HepG2 (cell line): ENCODE measurements around the gene USP40. TPM values are rescaled to one million over a fixed set of nuclear protein-coding genes. Genes with fewer than 3 reads are reported as not detected.

Experiments used
- ATAC-seq: fragments of 200-7000 bp; cut with Tn5 transposase; 3 replicates; pipeline ENCODE4 v1.9.1; 2020; ENCODE audit warnings: mild to moderate bottlenecking, moderate library complexity
- BruUV-seq: library from RNA; stranded (reverse); fragments of 400-500 nt; replicated peaks from 2 replicates; lab custom pipeline; 2021; lab: Mats Ljungman, UMichigan
- CTCF ChIA-PET: fragments of 300-600 bp; formaldehyde crosslinking; extraction: SDS; loops from one replicate; lab custom pipeline; 2021; ENCODE audit warnings: low total read pairs, inconsistent platforms, low intra/inter-chr PET ratio; lab: Yijun Ruan, JAX
- POLR2A ChIA-PET: fragments of 350-600 bp; sonication (Branson Sonifier 250); formaldehyde crosslinking; loops from one replicate; lab custom pipeline; 2020; ENCODE audit warnings: antibody characterized with exemption, inconsistent platforms; lab: Yijun Ruan, JAX
- DNase-seq: peaks from one replicate; pipeline ENCODE4 v3.0.0-alpha.2; 2015; ENCODE audit warnings: low spot score
- FAIRE-seq: peaks from 3 replicates; lab custom pipeline; 2011; peaks lifted over from hg19 to GRCh38; lab: Jason Lieb, UNC
- H2AFZ ChIP-seq: one replicate; pipeline ENCODE4 v1.6.1; 2011; ENCODE audit warnings: low read length, inconsistent platforms
- H3K27ac ChIP-seq: fragments of 300-600 bp; 3 replicates; pipeline ENCODE4 v1.8.0; 2011; ENCODE audit warnings: mixed run types, mild to moderate bottlenecking, mixed read lengths, low read length, inconsistent platforms; ENCODE audit not compliant: insufficient read depth; ENCODE audit errors: extremely low read length
- H3K27me3 ChIP-seq, 2 experiments: fragments of 200-600 bp in 1 of 2; 2 replicates in 1 of 2; 3 replicates in 1 of 2; pipeline versions ENCODE4 v1.6.0 to v1.8.0; 2011; ENCODE audit warnings: low read length in 2 of 2, mild to moderate bottlenecking in 2 of 2, moderate library complexity in 2 of 2, inconsistent platforms in 1 of 2; ENCODE audit not compliant: insufficient read depth in 2 of 2, control insufficient read depth in 1 of 2
- H3K36me3 ChIP-seq, 2 experiments: fragments of 200-600 bp in 1 of 2; replicated peaks in 1 of 2; 2 replicates in 1 of 2; 3 replicates in 1 of 2; pipeline versions ENCODE4 v1.5.1 to v1.8.0; 2011; ENCODE audit warnings: low read length in 2 of 2, inconsistent platforms in 1 of 2; ENCODE audit not compliant: insufficient read depth in 2 of 2, control insufficient read depth in 1 of 2
- H3K4me1 ChIP-seq: 2 replicates; pipeline ENCODE4 v1.5.1; 2012; ENCODE audit warnings: low read length, inconsistent platforms; ENCODE audit not compliant: insufficient read depth
- H3K4me2 ChIP-seq: 2 replicates; pipeline ENCODE4 v1.6.0; 2011; ENCODE audit warnings: low read depth, low read length, inconsistent platforms
- H3K4me3 ChIP-seq, 3 experiments: fragments of 200-600 bp in 1 of 3; sonication (generic), shearing (Covaris generic) in 1 of 3; replicated peaks in 1 of 3; 2 replicates each; pipeline ENCODE4 v1.5.1; 2011 to 2016; ENCODE audit warnings: low read length in 3 of 3, inconsistent platforms in 2 of 3, low read depth in 2 of 3, mild to moderate bottlenecking in 2 of 3, control low read depth in 1 of 3, mixed read lengths in 1 of 3; ENCODE audit not compliant: insufficient read depth in 1 of 3
- H3K79me2 ChIP-seq: one replicate; pipeline ENCODE4 v1.6.1; 2011; ENCODE audit warnings: low read length, inconsistent platforms; ENCODE audit not compliant: insufficient read depth
- H3K9ac ChIP-seq: 2 replicates; pipeline ENCODE4 v1.6.0; 2011; ENCODE audit warnings: mild to moderate bottlenecking, low read depth, low read length, inconsistent platforms; ENCODE audit not compliant: insufficient read depth
- H3K9me3 ChIP-seq: 2 replicates; pipeline ENCODE4 v1.5.1; 2012; ENCODE audit warnings: mild to moderate bottlenecking, low read length
- H4K20me1 ChIP-seq: 2 replicates; pipeline ENCODE4 v1.6.0; 2011; ENCODE audit warnings: inconsistent platforms, mild to moderate bottlenecking, low read length, moderate library complexity; ENCODE audit not compliant: insufficient read depth
- ARID4A ChIP-seq: sonication (generic); formaldehyde crosslinking; IDR thresholded peaks from 2 replicates; pipeline ENCODE4 v1.5.0; 2020; ENCODE audit warnings: mild to moderate bottlenecking, missing genetic modification reagents, borderline replicate concordance
- FOSL2 ChIP-seq: sonication (generic); formaldehyde crosslinking; IDR thresholded peaks from 2 replicates; pipeline ENCODE4 v1.4.0; 2020; ENCODE audit warnings: missing genetic modification reagents
- KLF13 ChIP-seq: sonication (generic); formaldehyde crosslinking; IDR thresholded peaks from 2 replicates; pipeline ENCODE4 v1.4.0; 2020; ENCODE audit warnings: mild to moderate bottlenecking, missing genetic modification reagents
- MAX ChIP-seq: IDR thresholded peaks from 2 replicates; pipeline ENCODE4 v1.6.1; 2012; ENCODE audit warnings: inconsistent platforms
- MTERF4 ChIP-seq: sonication (generic); formaldehyde crosslinking; IDR thresholded peaks from 2 replicates; pipeline ENCODE4 v1.8.0; 2023; ENCODE audit warnings: mild to moderate bottlenecking, missing genetic modification reagents
- MXD4 ChIP-seq: IDR thresholded peaks from 2 replicates; pipeline ENCODE4 v1.6.1; 2016; ENCODE audit warnings: mild to moderate bottlenecking, missing biosample characterization, missing genetic modification reagents
- NONO ChIP-seq, 2 experiments: fragments of 450-650 bp in 1 of 2; sonication (generic) in 1 of 2; formaldehyde crosslinking in 1 of 2; IDR thresholded peaks in 1 of 2; conservative IDR thresholded peaks in 1 of 2; 2 replicates each; pipeline versions ENCODE4 v1.6.1 to v1.8.0; 2017 to 2022; ENCODE audit warnings: mild to moderate bottlenecking in 1 of 2, missing genetic modification reagents in 1 of 2, moderate library complexity in 1 of 2
- PPARG ChIP-seq: conservative IDR thresholded peaks from 2 replicates; pipeline ENCODE4 v1.6.1; 2016; ENCODE audit warnings: missing biosample characterization, missing genetic modification reagents
- RAD21 ChIP-seq: fragments of 450-650 bp; formaldehyde crosslinking; IDR thresholded peaks from 2 replicates; pipeline ENCODE4 v1.5.0; 2020; ENCODE audit warnings: mild to moderate bottlenecking
- SAP130 ChIP-seq: IDR thresholded peaks from 2 replicates; pipeline ENCODE4 v1.6.1; 2016; ENCODE audit warnings: low read depth
- SMC3 ChIP-seq: IDR thresholded peaks from 2 replicates; pipeline ENCODE4 v1.6.1; 2011; ENCODE audit warnings: low read length, improper control_type of control experiment
- TGIF2 ChIP-seq: IDR thresholded peaks from 2 replicates; pipeline ENCODE4 v1.6.1; 2016; ENCODE audit warnings: control low read depth, missing compliant biosample characterization
- ZNF235 ChIP-seq: sonication (generic); formaldehyde crosslinking; IDR thresholded peaks from 2 replicates; pipeline ENCODE4 v1.8.1; 2023; ENCODE audit warnings: mild to moderate bottlenecking, missing genetic modification reagents, borderline replicate concordance
- ZNF501 ChIP-seq: sonication (generic); formaldehyde crosslinking; IDR thresholded peaks from 2 replicates; pipeline ENCODE4 v1.5.1; 2020; ENCODE audit warnings: mild to moderate bottlenecking, moderate library complexity, missing genetic modification reagents
- ZNF562 ChIP-seq: sonication (generic); formaldehyde crosslinking; IDR thresholded peaks from 2 replicates; pipeline ENCODE4 v1.8.0; 2022; ENCODE audit warnings: missing genetic modification reagents, borderline replicate concordance
- WGBS: methylation state at CpG from one replicate; pipeline ENCODE4 v1.1.6; 2017; ENCODE audit warnings: low lambda C conversion rate; 5-methylcytosine and 5-hydroxymethylcytosine counted together
- in situ Hi-C: cut with HindIII; loops from 2 replicates; pipeline ENCODE4 v1.10.0; 2017; ENCODE audit warnings: low pct_unique_long_range_greater_than_20kb; ENCODE audit not compliant: extremely low pct_ligation_motif_present
- intact Hi-C: fragments of 100-400 bp; cut with micrococcal nuclease; formaldehyde crosslinking; loops from one replicate; pipeline ENCODE4 v1.10.0; 2022; ENCODE audit not compliant: unreplicated experiment
- polyA plus RNA-seq, 8 experiments: library from polyadenylated mRNA; depleted of rRNA in 3 of 8; stranded (reverse) in 7 of 8; unstranded in 1 of 8; fragments of >200 nt; fragmentation: Illumina TruSeq in 4 of 8; extraction: Trizol in 4 of 8; gene quantifications; 2 replicates each; pipeline versions ENCODE4 v1.2.1 to v1.2.3, GENCODE V29; 2011 to 2016; ENCODE audit warnings: low read depth in 4 of 8, missing spikeins in 1 of 8, mixed read lengths in 1 of 8; ENCODE audit not compliant: insufficient read depth in 1 of 8
- total RNA-seq, 5 experiments: library from RNA; depleted of rRNA; stranded (reverse); fragments of >200 nt; fragmentation: Illumina TruSeq; extraction: Trizol; gene quantifications; 2 replicates each; pipeline ENCODE4 v1.2.3, GENCODE V29; 2016; ENCODE audit warnings: low read depth in 1 of 5
- TF ChIP-seq, protein P1 (sequence below), 2 experiments: sonication (generic) in 1 of 2; formaldehyde crosslinking in 1 of 2; IDR thresholded peaks; 2 replicates each; pipeline versions ENCODE4 v1.4.0 to v1.6.1; 2018 to 2020; ENCODE audit warnings: missing genetic modification reagents in 2 of 2, borderline replicate concordance in 1 of 2, low read depth in 1 of 2, mild to moderate bottlenecking in 1 of 2, missing biosample characterization in 1 of 2

Gene USP40
- total and polyA plus RNA-seq, 2 of the 13 experiments (the other 11 are each of a cell fraction or from before 2014, with no cell fraction given): 41.0 to 46.3 TPM

GRCh38 chr2:233443511-233444183 is 122.9 kb downstream of the USP40 start:
- Histone ChIP-seq H3K27me3 (no peaks in the 10 kb centered on the region), H3K27ac (no peak overlapping the region), H3K4me1 (peaks cover 8% of the 10 kb centered on the region), H2AFZ (no peak overlapping the region), H3K36me3 (peaks cover 34 to 54% of the 10 kb centered on the region in 2 experiments), H3K9me3 (no peaks in the 10 kb centered on the region), H3K79me2 (no peaks in the 10 kb centered on the region), H3K9ac (no peak overlapping the region), H4K20me1 (peaks cover 3% of the 10 kb centered on the region; the same call in 1 of the 2 replicates), H3K4me2 (no peak overlapping the region), H3K4me3 (no peak overlapping the region)
- intact Hi-C loops (loop anchor here (1.0 to 10.0 kb wide), 5 partner anchors 39 to 391 kb away; partner anchors contain the start of gene DGKD), in situ Hi-C loops (no loop called here)
- peak; percentile 91 for FAIRE-seq
- CTCF ChIA-PET: interaction anchor here (1.3 to 2.0 kb wide), 4 partner anchors 39 to 132 kb away, joined by 7 to 16 read pairs (median 9); partner anchors contain the start of gene DGKD
- BruUV-seq: no TSS peak
- WGBS: 74% methylated on average over 18 of the region's 18 CpGs
- ATAC-seq: peak; percentile 69
- POLR2A ChIA-PET: no interaction called here
- DNase-seq: peak; percentile 69
- peak; percentile 24; the same call in 1 of the 2 replicates for TF ChIP-seq ZNF501
- TF ChIP-seq KLF13: no peak
- TF ChIP-seq MAX: peak; percentile 51
- TF ChIP-seq MTERF4 (CRISPR knock-in tag): no peak
- TF ChIP-seq PPARG: 0 out of 2 replicates have a peak, but pooled peaks have one; percentile 24
- TF ChIP-seq ZNF562: no peak
- TF ChIP-seq, protein P1, sequence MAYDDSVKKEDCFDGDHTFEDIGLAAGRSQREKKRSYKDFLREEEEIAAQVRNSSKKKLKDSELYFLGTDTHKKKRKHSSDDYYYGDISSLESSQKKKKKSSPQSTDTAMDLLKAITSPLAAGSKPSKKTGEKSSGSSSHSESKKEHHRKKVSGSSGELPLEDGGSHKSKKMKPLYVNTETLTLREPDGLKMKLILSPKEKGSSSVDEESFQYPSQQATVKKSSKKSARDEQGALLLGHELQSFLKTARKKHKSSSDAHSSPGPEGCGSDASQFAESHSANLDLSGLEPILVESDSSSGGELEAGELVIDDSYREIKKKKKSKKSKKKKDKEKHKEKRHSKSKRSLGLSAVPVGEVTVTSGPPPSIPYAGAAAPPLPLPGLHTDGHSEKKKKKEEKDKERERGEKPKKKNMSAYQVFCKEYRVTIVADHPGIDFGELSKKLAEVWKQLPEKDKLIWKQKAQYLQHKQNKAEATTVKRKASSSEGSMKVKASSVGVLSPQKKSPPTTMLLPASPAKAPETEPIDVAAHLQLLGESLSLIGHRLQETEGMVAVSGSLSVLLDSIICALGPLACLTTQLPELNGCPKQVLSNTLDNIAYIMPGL (CRISPR knock-in tag; IDR thresholded peaks at IDR 0.05; ENCODE audit: borderline replicate concordance in 1 of 2, low read depth in 1 of 2): 0 out of 4 replicates have a peak, but pooled peaks of 1 of the 2 experiments have one; percentile 25
- peak; percentile 60; the same call in 1 of the 2 replicates for TF ChIP-seq SAP130
- TF ChIP-seq FOSL2 (CRISPR knock-in tag): 0 out of 2 replicates have a peak, but pooled peaks have one; percentile 13
- TF ChIP-seq RAD21 (CRISPR knock-in tag): peak; percentile 83
- peak; percentile 47; the same call in 1 of the 2 replicates for TF ChIP-seq ARID4A
- TF ChIP-seq MXD4: peak; percentile 90; the same call in 1 of the 2 replicates
- TF ChIP-seq ZNF235 (CRISPR knock-in tag): no peak
- peak; percentile 90 for TF ChIP-seq SMC3
- peak; percentile 99 for TF ChIP-seq TGIF2 (CRISPR knock-in tag)
- TF ChIP-seq NONO (IDR thresholded peaks at IDR 0.05): no peak
- no peak for TF ChIP-seq NONO (CRISPR knock-in tag; conservative IDR thresholded peaks at IDR 0.05)
